GM23338 (cell line): ENCODE results near the gene C2CD5.

Experiments
- CREB1 ChIP-seq: fragments of 250-450 bp; sonication (Bioruptor Pico); IDR thresholded peaks from 2 replicates; pipeline ENCODE4 v1.5.0; 2020; ENCODE audit warnings: low read depth, mild to moderate bottlenecking, moderate library complexity
- EZH2 ChIP-seq: fragments of 200-600 bp; sonication (generic); IDR thresholded peaks from one replicate; pipeline ENCODE4 v1.8.0; 2017; ENCODE audit warnings: antibody characterized with exemption, mild to moderate bottlenecking, low read depth; ENCODE audit not compliant: unreplicated experiment
- EZH2phosphoT487 ChIP-seq: fragments of 200-600 bp; sonication (generic); IDR thresholded peaks from one replicate; pipeline ENCODE4 v1.8.1; 2018; ENCODE audit warnings: antibody characterized with exemption; ENCODE audit not compliant: unreplicated experiment
- JUNB ChIP-seq: IDR thresholded peaks from one replicate; pipeline ENCODE4 v1.6.1; 2016; ENCODE audit warnings: antibody characterized with exemption; ENCODE audit not compliant: unreplicated experiment
- NANOG ChIP-seq: IDR thresholded peaks from 2 replicates; pipeline ENCODE4 v1.6.1; 2016; ENCODE audit warnings: antibody characterized with exemption, borderline replicate concordance
- POLR2AphosphoS5 ChIP-seq: IDR thresholded peaks from 2 replicates; pipeline ENCODE4 v1.6.1; 2016; ENCODE audit warnings: antibody characterized with exemption, low read depth
- STAT1 ChIP-seq: IDR thresholded peaks from one replicate; pipeline ENCODE4 v1.6.1; 2016; ENCODE audit warnings: antibody characterized with exemption; ENCODE audit not compliant: unreplicated experiment
- ZNF114 ChIP-seq: fragments of 250-450 bp; sonication (Bioruptor Pico); IDR thresholded peaks from 2 replicates; pipeline ENCODE4 v1.5.0; 2020; ENCODE audit warnings: mild to moderate bottlenecking, moderate library complexity
- ZNF331 ChIP-seq: fragments of 250-450 bp; sonication (Bioruptor Pico); IDR thresholded peaks from 2 replicates; pipeline ENCODE4 v1.5.0; 2020; ENCODE audit warnings: low read depth, mild to moderate bottlenecking, moderate library complexity
- TF ChIP-seq, protein P1 (sequence below): IDR thresholded peaks from 2 replicates; pipeline ENCODE4 v1.6.1; 2016; ENCODE audit warnings: antibody characterized with exemption
- TF ChIP-seq, protein P2 (sequence below), 2 experiments: fragments of 200-600 bp in 1 of 2; sonication (generic) in 1 of 2; conservative IDR thresholded peaks; 2 replicates each; pipeline versions ENCODE4 v1.5.1 to v1.6.1; 2016 to 2017; ENCODE audit warnings: antibody characterized with exemption in 2 of 2, low read depth in 2 of 2, mild to moderate bottlenecking in 2 of 2, moderate library complexity in 1 of 2
- TF ChIP-seq, protein P3 (sequence below): IDR thresholded peaks from one replicate; pipeline ENCODE4 v1.6.1; 2018; ENCODE audit warnings: antibody characterized with exemption; ENCODE audit not compliant: unreplicated experiment
- TF ChIP-seq, protein P4 (sequence below): fragments of 250-450 bp; sonication (Bioruptor Pico); IDR thresholded peaks from 2 replicates; pipeline ENCODE4 v1.5.0; 2020; ENCODE audit warnings: mild to moderate bottlenecking, moderate library complexity

DNA sequence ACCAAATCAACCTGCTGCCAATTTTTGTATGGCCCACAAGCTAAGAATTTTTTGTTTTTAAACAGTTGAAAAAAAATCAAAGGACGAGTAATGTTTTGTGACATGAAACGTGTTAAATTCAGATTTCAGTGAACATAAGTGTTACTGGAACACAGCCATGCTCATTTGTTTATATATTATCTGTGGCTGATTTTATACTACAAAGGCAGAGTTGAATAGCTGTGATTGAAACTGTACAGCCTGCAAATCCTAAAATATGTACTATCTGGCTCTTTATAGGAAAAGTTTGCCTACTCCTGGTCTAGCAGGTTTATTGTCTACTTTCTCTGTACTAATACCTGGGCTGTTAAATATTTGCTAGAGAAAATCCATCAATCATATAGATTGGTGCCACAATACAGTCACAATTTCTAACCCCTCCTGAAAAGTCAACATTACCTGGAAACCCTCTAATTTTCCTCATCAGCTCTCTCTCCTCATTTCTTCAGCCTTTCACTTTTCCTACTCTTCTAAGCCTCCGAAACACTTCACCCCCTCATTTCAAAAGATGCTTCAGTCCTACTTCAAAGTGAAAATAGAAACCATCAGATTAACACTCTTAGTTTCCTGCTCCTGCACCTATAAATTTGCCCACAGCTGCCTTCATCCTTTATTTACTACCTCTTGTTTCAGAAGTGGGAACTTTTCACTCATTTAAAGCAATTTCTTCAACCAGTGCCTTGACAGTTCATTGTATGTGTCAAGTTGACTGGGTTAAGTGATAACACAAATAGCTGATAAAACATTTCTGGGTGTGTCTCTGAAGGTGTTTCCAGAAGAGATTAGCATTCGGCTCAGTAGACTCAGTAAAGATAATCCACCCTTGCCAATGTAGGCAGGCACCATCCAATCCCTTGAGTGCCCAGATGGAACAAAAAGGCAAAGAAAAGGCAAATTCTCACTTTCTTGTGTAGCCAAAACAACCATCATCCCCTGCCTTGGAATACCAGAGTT is 18.0 kb upstream of the C2CD5 start:
- TF ChIP-seq, protein P1, sequence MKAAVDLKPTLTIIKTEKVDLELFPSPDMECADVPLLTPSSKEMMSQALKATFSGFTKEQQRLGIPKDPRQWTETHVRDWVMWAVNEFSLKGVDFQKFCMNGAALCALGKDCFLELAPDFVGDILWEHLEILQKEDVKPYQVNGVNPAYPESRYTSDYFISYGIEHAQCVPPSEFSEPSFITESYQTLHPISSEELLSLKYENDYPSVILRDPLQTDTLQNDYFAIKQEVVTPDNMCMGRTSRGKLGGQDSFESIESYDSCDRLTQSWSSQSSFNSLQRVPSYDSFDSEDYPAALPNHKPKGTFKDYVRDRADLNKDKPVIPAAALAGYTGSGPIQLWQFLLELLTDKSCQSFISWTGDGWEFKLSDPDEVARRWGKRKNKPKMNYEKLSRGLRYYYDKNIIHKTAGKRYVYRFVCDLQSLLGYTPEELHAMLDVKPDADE, result no peak
- TF ChIP-seq, protein P2, sequence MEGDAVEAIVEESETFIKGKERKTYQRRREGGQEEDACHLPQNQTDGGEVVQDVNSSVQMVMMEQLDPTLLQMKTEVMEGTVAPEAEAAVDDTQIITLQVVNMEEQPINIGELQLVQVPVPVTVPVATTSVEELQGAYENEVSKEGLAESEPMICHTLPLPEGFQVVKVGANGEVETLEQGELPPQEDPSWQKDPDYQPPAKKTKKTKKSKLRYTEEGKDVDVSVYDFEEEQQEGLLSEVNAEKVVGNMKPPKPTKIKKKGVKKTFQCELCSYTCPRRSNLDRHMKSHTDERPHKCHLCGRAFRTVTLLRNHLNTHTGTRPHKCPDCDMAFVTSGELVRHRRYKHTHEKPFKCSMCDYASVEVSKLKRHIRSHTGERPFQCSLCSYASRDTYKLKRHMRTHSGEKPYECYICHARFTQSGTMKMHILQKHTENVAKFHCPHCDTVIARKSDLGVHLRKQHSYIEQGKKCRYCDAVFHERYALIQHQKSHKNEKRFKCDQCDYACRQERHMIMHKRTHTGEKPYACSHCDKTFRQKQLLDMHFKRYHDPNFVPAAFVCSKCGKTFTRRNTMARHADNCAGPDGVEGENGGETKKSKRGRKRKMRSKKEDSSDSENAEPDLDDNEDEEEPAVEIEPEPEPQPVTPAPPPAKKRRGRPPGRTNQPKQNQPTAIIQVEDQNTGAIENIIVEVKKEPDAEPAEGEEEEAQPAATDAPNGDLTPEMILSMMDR (conservative IDR thresholded peaks at IDR 0.05; ENCODE audit: low read depth in 2 of 2), result no peak
- TF ChIP-seq NANOG, result no peak
- TF ChIP-seq EZH2, result no peak
- TF ChIP-seq ZNF114, result no peak
- TF ChIP-seq EZH2phosphoT487, result no peak
- no peak for TF ChIP-seq CREB1 (CRISPR knock-in tag)
- TF ChIP-seq POLR2AphosphoS5, result no peak
- TF ChIP-seq, protein P3, sequence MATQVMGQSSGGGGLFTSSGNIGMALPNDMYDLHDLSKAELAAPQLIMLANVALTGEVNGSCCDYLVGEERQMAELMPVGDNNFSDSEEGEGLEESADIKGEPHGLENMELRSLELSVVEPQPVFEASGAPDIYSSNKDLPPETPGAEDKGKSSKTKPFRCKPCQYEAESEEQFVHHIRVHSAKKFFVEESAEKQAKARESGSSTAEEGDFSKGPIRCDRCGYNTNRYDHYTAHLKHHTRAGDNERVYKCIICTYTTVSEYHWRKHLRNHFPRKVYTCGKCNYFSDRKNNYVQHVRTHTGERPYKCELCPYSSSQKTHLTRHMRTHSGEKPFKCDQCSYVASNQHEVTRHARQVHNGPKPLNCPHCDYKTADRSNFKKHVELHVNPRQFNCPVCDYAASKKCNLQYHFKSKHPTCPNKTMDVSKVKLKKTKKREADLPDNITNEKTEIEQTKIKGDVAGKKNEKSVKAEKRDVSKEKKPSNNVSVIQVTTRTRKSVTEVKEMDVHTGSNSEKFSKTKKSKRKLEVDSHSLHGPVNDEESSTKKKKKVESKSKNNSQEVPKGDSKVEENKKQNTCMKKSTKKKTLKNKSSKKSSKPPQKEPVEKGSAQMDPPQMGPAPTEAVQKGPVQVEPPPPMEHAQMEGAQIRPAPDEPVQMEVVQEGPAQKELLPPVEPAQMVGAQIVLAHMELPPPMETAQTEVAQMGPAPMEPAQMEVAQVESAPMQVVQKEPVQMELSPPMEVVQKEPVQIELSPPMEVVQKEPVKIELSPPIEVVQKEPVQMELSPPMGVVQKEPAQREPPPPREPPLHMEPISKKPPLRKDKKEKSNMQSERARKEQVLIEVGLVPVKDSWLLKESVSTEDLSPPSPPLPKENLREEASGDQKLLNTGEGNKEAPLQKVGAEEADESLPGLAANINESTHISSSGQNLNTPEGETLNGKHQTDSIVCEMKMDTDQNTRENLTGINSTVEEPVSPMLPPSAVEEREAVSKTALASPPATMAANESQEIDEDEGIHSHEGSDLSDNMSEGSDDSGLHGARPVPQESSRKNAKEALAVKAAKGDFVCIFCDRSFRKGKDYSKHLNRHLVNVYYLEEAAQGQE, result no peak
- TF ChIP-seq JUNB, result no peak
- no peak for TF ChIP-seq STAT1
- no peak for TF ChIP-seq ZNF331 (CRISPR knock-in tag)
- TF ChIP-seq, protein P4, sequence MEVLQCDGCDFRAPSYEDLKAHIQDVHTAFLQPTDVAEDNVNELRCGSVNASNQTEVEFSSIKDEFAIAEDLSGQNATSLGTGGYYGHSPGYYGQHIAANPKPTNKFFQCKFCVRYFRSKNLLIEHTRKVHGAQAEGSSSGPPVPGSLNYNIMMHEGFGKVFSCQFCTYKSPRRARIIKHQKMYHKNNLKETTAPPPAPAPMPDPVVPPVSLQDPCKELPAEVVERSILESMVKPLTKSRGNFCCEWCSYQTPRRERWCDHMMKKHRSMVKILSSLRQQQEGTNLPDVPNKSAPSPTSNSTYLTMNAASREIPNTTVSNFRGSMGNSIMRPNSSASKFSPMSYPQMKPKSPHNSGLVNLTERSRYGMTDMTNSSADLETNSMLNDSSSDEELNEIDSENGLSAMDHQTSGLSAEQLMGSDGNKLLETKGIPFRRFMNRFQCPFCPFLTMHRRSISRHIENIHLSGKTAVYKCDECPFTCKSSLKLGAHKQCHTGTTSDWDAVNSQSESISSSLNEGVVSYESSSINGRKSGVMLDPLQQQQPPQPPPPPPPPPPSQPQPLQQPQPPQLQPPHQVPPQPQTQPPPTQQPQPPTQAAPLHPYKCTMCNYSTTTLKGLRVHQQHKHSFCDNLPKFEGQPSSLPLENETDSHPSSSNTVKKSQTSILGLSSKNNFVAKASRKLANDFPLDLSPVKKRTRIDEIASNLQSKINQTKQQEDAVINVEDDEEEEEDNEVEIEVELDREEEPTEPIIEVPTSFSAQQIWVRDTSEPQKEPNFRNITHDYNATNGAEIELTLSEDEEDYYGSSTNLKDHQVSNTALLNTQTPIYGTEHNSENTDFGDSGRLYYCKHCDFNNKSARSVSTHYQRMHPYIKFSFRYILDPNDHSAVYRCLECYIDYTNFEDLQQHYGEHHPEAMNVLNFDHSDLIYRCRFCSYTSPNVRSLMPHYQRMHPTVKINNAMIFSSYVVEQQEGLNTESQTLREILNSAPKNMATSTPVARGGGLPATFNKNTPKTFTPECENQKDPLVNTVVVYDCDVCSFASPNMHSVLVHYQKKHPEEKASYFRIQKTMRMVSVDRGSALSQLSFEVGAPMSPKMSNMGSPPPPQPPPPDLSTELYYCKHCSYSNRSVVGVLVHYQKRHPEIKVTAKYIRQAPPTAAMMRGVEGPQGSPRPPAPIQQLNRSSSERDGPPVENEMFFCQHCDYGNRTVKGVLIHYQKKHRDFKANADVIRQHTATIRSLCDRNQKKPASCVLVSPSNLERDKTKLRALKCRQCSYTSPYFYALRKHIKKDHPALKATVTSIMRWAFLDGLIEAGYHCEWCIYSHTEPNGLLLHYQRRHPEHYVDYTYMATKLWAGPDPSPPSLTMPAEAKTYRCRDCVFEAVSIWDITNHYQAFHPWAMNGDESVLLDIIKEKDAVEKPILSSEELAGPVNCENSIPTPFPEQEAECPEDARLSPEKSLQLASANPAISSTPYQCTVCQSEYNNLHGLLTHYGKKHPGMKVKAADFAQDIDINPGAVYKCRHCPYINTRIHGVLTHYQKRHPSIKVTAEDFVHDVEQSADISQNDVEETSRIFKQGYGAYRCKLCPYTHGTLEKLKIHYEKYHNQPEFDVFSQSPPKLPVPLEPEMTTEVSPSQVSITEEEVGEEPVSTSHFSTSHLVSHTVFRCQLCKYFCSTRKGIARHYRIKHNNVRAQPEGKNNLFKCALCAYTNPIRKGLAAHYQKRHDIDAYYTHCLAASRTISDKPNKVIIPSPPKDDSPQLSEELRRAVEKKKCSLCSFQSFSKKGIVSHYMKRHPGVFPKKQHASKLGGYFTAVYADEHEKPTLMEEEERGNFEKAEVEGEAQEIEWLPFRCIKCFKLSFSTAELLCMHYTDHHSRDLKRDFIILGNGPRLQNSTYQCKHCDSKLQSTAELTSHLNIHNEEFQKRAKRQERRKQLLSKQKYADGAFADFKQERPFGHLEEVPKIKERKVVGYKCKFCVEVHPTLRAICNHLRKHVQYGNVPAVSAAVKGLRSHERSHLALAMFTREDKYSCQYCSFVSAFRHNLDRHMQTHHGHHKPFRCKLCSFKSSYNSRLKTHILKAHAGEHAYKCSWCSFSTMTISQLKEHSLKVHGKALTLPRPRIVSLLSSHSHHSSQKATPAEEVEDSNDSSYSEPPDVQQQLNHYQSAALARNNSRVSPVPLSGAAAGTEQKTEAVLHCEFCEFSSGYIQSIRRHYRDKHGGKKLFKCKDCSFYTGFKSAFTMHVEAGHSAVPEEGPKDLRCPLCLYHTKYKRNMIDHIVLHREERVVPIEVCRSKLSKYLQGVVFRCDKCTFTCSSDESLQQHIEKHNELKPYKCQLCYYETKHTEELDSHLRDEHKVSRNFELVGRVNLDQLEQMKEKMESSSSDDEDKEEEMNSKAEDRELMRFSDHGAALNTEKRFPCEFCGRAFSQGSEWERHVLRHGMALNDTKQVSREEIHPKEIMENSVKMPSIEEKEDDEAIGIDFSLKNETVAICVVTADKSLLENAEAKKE, result no peak
